ENCODE results near the gene PFKFB2. TPM values are rescaled to one million over a fixed set of nuclear protein-coding genes. Genes with fewer than 3 reads are reported as not detected.

Gene PFKFB2
- polyA plus RNA-seq, 3 donors: 2.1 to 6.9 (median 2.3) TPM

GRCh38 chr1:207032528-207033017 lies 20.5 kb upstream of the PFKFB2 start, which contains the start of gene C1orf116:
Gene C1orf116, minus strand, starts transcription at chr1:207032756. Its CDS starts 5,158 bp downstream, at chr1:207027598.
- H3K9ac ChIP-seq (ENCODE audit: insufficient read depth, low read length, poor library complexity, severe bottlenecking): no peak within 1 kb of the TSS
- no peaks in the 10 kb centered on the region for H3K4me1 ChIP-seq (ENCODE audit: control insufficient read depth in 1 of 2, insufficient read depth in 2 of 2, low read length in 2 of 2)
- Mint-ChIP-seq H3K4me1 (peaks cover 7% of the 10 kb centered on the region), H3K36me3 (no peaks in the 10 kb centered on the region), H3K4me3 (no peak within 1 kb of the TSS), H3K9me3 (no peaks in the 10 kb centered on the region), H3K27ac (peak within 1 kb of the TSS in 1 of 7 donors; percentile 46), H3K27me3 (ENCODE audit: low read depth in 3 of 3) (peaks cover 4 to 10% (median 8%) of the 10 kb centered on the region in 3 donors)
- H3K9me3 ChIP-seq (replicated peaks in 1 of 2; ENCODE audit: control insufficient read depth in 1 of 2, insufficient read depth in 1 of 2, low read length in 2 of 2): no peaks in the 10 kb centered on the region
- TF ChIP-seq CTCF (IDR thresholded peaks at IDR 0.05): no peak
- intact Hi-C loops (cut with micrococcal nuclease): no loop called here
- no peaks in the 10 kb centered on the region for H3K79me2 ChIP-seq (ENCODE audit: insufficient read depth, low read length)
- DNase-seq: no peak
- no peak within 1 kb of the TSS for H3K4me2 ChIP-seq (replicated peaks; ENCODE audit: extremely low read depth, low read length, poor library complexity, severe bottlenecking)
- no peak within 1 kb of the TSS for H3K4me3 ChIP-seq (replicated peaks in 1 of 3; ENCODE audit: low read depth in 2 of 3, low read length in 3 of 3)
- no CpG with 5 or more reads among the region's 1 CpG for WGBS (ENCODE audit: insufficient coverage)
- no peaks in the 10 kb centered on the region for H4K20me1 ChIP-seq (ENCODE audit: insufficient read depth, low read length)
- no peak within 1 kb of the TSS for H3K27ac ChIP-seq (ENCODE audit: low read depth in 1 of 2, low read length in 2 of 2)
- H3K36me3 ChIP-seq (replicated peaks in 1 of 2; ENCODE audit: control insufficient read depth in 1 of 2, insufficient read depth in 2 of 2, low read length in 2 of 2): no peaks in the 10 kb centered on the region
- H2AFZ ChIP-seq (ENCODE audit: insufficient read depth, low read depth, low read length, poor library complexity, severe bottlenecking): no peak within 1 kb of the TSS
- H3K27me3 ChIP-seq (ENCODE audit: control insufficient read depth in 2 of 2, insufficient read depth in 2 of 2, low read length in 2 of 2): peaks cover 4% of the 10 kb centered on the region in 2 donors

GRCh38 chr1:207033302-207033701 lies 19.8 kb upstream of the PFKFB2 start:
- no peaks in the 10 kb centered on the region for H3K4me1 ChIP-seq (ENCODE audit: control insufficient read depth in 1 of 2, insufficient read depth in 2 of 2, low read length in 2 of 2)
- H3K79me2 ChIP-seq (ENCODE audit: insufficient read depth, low read length): no peaks in the 10 kb centered on the region
- Mint-ChIP-seq H3K36me3 (no peaks in the 10 kb centered on the region), H3K4me3 (no peak overlapping the region), H3K27me3 (ENCODE audit: low read depth in 3 of 3) (peaks cover 4 to 10% (median 6%) of the 10 kb centered on the region in 3 donors), H3K4me1 (peaks cover 7% of the 10 kb centered on the region), H3K9me3 (no peaks in the 10 kb centered on the region), H3K27ac (peak overlapping the region in 1 of 7 donors; percentile 46)
- TF ChIP-seq CTCF (IDR thresholded peaks at IDR 0.05): no peak
- H3K9me3 ChIP-seq (replicated peaks in 1 of 2; ENCODE audit: control insufficient read depth in 1 of 2, insufficient read depth in 1 of 2, low read length in 2 of 2): no peaks in the 10 kb centered on the region
- no peaks in the 10 kb centered on the region for H3K36me3 ChIP-seq (replicated peaks in 1 of 2; ENCODE audit: control insufficient read depth in 1 of 2, insufficient read depth in 2 of 2, low read length in 2 of 2)
- no peaks in the 10 kb centered on the region for H4K20me1 ChIP-seq (ENCODE audit: insufficient read depth, low read length)
- no peak overlapping the region for H3K4me3 ChIP-seq (replicated peaks in 1 of 3; ENCODE audit: low read depth in 2 of 3, low read length in 3 of 3)
- intact Hi-C loops (cut with micrococcal nuclease): no loop called here
- no peak overlapping the region for H2AFZ ChIP-seq (ENCODE audit: insufficient read depth, low read depth, low read length, poor library complexity, severe bottlenecking)
- no peak for DNase-seq
- H3K9ac ChIP-seq (ENCODE audit: insufficient read depth, low read length, poor library complexity, severe bottlenecking): no peak overlapping the region
- H3K27me3 ChIP-seq (ENCODE audit: control insufficient read depth in 2 of 2, insufficient read depth in 2 of 2, low read length in 2 of 2): peaks cover 4 to 8% of the 10 kb centered on the region in 2 donors
- no peak overlapping the region for H3K4me2 ChIP-seq (replicated peaks; ENCODE audit: extremely low read depth, low read length, poor library complexity, severe bottlenecking)
- no peak overlapping the region for H3K27ac ChIP-seq (ENCODE audit: low read depth in 1 of 2, low read length in 2 of 2)
- no CpG with 5 or more reads among the region's 2 CpGs for WGBS (ENCODE audit: insufficient coverage)
